GM06990 (cell line): Measurements from ENCODE around the gene TTLL8.

ENCODE experiments used
- DNase-seq: peaks from one replicate; pipeline ENCODE4 v3.0.0-alpha.2; 2011; ENCODE audit not compliant: insufficient read length; ENCODE audit errors: extremely low read depth
- H3K27me3 ChIP-seq: replicated peaks from 2 replicates; pipeline ENCODE4 v1.6.0; 2011; ENCODE audit warnings: low read length; ENCODE audit not compliant: control insufficient read depth, insufficient read depth
- H3K36me3 ChIP-seq: 2 replicates; pipeline ENCODE4 v1.5.1; 2011; ENCODE audit warnings: low read length; ENCODE audit not compliant: control insufficient read depth, insufficient read depth
- H3K4me3 ChIP-seq: replicated peaks from 2 replicates; pipeline ENCODE4 v1.5.1; 2011; ENCODE audit warnings: low read depth, mild to moderate bottlenecking, control low read depth, low read length
- CTCF ChIP-seq: IDR thresholded peaks from 2 replicates; pipeline ENCODE4 v1.5.1; 2011; ENCODE audit warnings: low read length, control low read depth, mild to moderate bottlenecking, inconsistent platforms; ENCODE audit not compliant: insufficient read depth, poor library complexity, severe bottlenecking

The TTLL8 gene

GRCh38 chr22:50101870-50102565 lies 43.9 kb upstream of the TTLL8 start:
- Histone ChIP-seq H3K27me3 (no peaks in the 10 kb centered on the region), H3K4me3 (no peak overlapping the region), H3K36me3 (no peaks in the 10 kb centered on the region)
- no peak for TF ChIP-seq CTCF
- DNase-seq = no peak

DNA sequence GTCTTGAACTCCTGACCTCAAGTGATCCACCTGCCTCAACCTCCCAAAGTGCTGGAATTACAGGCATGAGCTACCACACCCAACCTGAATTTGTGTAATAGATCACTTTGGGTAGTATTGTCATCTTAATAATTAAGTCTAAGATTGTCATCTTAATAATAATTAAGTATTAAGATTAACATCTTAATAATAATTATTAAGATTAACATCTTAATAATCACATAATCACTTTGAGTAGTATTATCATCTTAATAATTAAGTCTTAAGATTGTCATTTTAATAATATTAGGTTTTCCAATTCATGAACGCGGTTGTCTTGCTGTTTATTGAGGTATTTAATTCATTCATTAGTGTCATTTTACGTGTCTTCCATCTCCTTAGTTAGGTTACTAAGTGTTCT lies 40.0 kb upstream of the TTLL8 start:
- no peaks in the 10 kb centered on the region for H3K36me3 ChIP-seq
- no peak for TF ChIP-seq CTCF
- H3K4me3 ChIP-seq = no peak overlapping the region
- no peaks in the 10 kb centered on the region for H3K27me3 ChIP-seq
- no peak for DNase-seq

GRCh38 chr22:50092342-50092741 lies 34.2 kb upstream of the TTLL8 start:
- Histone ChIP-seq H3K27me3 (no peaks in the 10 kb centered on the region), H3K4me3 (no peak overlapping the region), H3K36me3 (no peaks in the 10 kb centered on the region)
- DNase-seq = no peak
- no peak for TF ChIP-seq CTCF

- H3K36me3 ChIP-seq = no peaks in the 10 kb centered on the region
- H3K4me3 ChIP-seq = no peak overlapping the region
- TF ChIP-seq CTCF = no peak
- no peaks in the 10 kb centered on the region for H3K27me3 ChIP-seq
- DNase-seq = no peak
Measured at GRCh38 chr22:50091092-50091768, 33.1 kb upstream of the TTLL8 start.

DNA sequence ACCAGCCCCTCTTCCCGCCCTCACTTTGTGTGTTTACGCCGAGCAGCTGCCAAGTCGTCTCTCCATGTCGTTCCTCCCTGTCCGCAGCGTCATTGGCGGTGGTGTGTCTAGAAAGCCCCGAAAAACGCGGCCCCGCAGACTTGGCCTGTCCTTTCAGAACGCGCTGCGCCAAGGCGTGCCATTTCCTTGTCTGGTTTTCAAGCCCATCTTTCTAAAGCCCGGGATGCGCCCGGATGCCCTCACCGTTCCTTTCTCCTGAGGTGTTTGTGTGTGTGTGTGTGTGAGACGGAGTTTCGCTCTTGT lies 32.3 kb upstream of the TTLL8 start:
- no peak for DNase-seq
- TF ChIP-seq CTCF = no peak
- no peaks in the 10 kb centered on the region for H3K27me3 ChIP-seq

More for the DNA sequence above, 32.3 kb upstream of the TTLL8 start:
- no peak overlapping the region for H3K4me3 ChIP-seq
- H3K36me3 ChIP-seq = no peaks in the 10 kb centered on the region
